Ovary (tissue), 3 donors: Measurements from ENCODE around the gene RALGPS1.

Experiments used
- CTCF ChIP-seq, 3 donors: fragments of 450-650 bp in 2 of 3; fragments of 200-600 bp in 1 of 3; IDR thresholded peaks; one replicate each; pipeline versions ENCODE4 v1.5.1 to v1.8.0; 2016 to 2022; ENCODE audit warnings: antibody characterized with exemption in 3 of 3, mild to moderate bottlenecking in 1 of 3
- POLR2A ChIP-seq: fragments of 450-650 bp; IDR thresholded peaks from one replicate; pipeline ENCODE4 v1.6.1; 2017; ENCODE audit warnings: antibody characterized with exemption, mild to moderate bottlenecking, moderate library complexity
- donor health status: DM: no; HTN: no; CAD: no.

- no peak for TF ChIP-seq CTCF (IDR thresholded peaks at IDR 0.05)
- TF ChIP-seq POLR2A, result no peak
These were observed 169.8 kb downstream of the RALGPS1 start for GRCh38 chr9:127084076-127085039.
